ENCODE measurements around the gene MBNL1.
"Not testable (repeated sequence)": the region's sequence is repeated elsewhere in the genome, so short reads cannot be mapped to it uniquely, and the experiment has no call there.

The MBNL1 gene

DNA sequence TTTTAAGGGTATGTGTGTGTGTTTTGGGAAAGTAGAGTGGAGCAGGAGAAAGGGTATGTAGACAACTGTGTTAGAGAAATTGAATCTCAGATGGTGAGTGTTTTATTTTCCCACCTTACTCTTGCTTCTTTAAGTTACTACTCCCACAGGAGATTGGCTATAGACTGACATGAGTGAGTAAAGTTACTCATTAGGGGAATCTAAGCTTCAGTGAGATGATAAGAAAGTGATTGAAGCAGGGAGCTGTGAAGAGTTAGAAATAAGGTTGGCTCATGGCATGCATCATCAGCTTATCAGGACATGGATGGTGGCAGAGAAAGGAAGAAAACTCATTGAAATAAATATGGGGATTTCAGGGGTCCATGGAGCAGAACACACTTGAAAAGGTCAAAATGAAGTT is 88.9 kb downstream of the MBNL1 start:
- peaks cover 3 to 54% (median 27%) of the 10 kb centered on the region in 11 experiments; a peak in 15 of 22 replicates for H3K36me3 ChIP-seq
- H3K27me3 ChIP-seq, result no peaks in the 10 kb centered on the region
- H3K4me3 ChIP-seq, result no peak overlapping the region
- no peak overlapping the region for H3K27ac ChIP-seq
- H4K20me1 ChIP-seq, result peaks cover 0 to 71% (median 40%) of the 10 kb centered on the region in 11 experiments; a peak in 18 of 22 replicates
- no peak for TF ChIP-seq Cebpa-rat (IDR thresholded peaks at IDR 0.05)
- H3K4me2 ChIP-seq, result no peak overlapping the region
- no peaks in the 10 kb centered on the region for H3K9me3 ChIP-seq (replicated peaks in 1 of 11)
- peaks cover 1 to 8% (median 6%) of the 10 kb centered on the region in 10 experiments; a peak in 19 of 20 replicates for H3K4me1 ChIP-seq
- H3K9ac ChIP-seq, result no peak overlapping the region

GRCh38 chr3:152359385-152360248 is 90.9 kb downstream of the MBNL1 start:
- Histone ChIP-seq H3K9me3 (replicated peaks in 1 of 11) (peaks cover 0 to 6% (median 0%) of the 10 kb centered on the region in 11 experiments; a peak in 3 of 22 replicates), H3K4me2 (no peak overlapping the region), H3K27me3 (no peaks in the 10 kb centered on the region), H3K9ac (no peak overlapping the region), H4K20me1 (peaks cover 0 to 79% (median 40%) of the 10 kb centered on the region in 11 experiments; a peak in 17 of 22 replicates), H3K27ac (no peak overlapping the region), H3K4me3 (no peak overlapping the region), H3K4me1 (no peaks in the 10 kb centered on the region), H3K36me3 (peaks cover 3 to 60% (median 22%) of the 10 kb centered on the region in 11 experiments; a peak in 17 of 22 replicates)
- no peak for TF ChIP-seq Cebpa-rat (IDR thresholded peaks at IDR 0.05)

DNA sequence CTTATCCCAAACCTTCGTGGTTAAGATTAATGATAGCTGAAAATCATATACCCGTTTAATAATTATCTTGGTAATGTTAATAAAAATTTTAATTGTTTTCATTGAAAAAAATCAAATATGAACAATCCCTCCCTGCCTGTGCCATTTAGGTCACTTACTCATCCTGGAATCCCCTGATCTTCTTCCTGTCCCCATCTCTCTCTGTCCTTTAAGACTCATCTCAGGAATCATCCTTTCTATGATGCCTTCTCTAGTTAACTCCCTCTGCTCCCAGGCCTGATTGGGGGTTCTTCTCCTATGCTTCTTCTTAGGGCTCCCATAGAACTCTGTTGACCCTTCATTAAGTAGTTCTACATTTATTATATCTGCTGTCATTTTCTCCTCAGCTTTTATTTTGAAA is 91.6 kb downstream of the MBNL1 start:
- no peak overlapping the region for H3K4me2 ChIP-seq
- peaks cover 0 to 12% (median 4%) of the 10 kb centered on the region in 11 experiments; a peak in 5 of 22 replicates for H3K9me3 ChIP-seq (replicated peaks in 1 of 11)
- no peak overlapping the region for H3K27ac ChIP-seq
- H3K9ac ChIP-seq, result no peak overlapping the region
- H3K4me3 ChIP-seq, result no peak overlapping the region
- no peaks in the 10 kb centered on the region for H3K4me1 ChIP-seq
- peaks cover 0 to 86% (median 44%) of the 10 kb centered on the region in 11 experiments; a peak in 17 of 22 replicates for H4K20me1 ChIP-seq
- no peak for TF ChIP-seq Cebpa-rat (IDR thresholded peaks at IDR 0.05)
- no peaks in the 10 kb centered on the region for H3K27me3 ChIP-seq
- H3K36me3 ChIP-seq, result peaks cover 3 to 67% (median 26%) of the 10 kb centered on the region in 11 experiments; a peak in 17 of 22 replicates

DNA sequence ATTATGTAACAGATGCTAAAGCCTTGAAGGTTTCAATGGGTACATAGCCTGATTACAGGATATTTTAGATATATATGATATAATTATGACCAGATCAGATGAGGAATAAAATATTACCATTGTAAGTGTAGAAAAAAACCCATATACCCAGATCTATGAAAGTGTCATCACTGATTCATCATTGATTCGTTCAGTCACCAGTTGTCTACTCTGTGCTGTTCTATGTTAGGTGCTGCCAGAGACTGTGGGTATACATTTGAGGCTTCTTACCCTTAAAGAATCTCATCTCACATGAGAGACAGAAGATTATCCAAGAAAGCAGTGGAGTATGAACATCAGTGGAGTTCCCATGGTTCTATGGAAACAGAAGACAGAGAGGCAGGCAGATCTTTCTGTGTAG is 92.2 kb downstream of the MBNL1 start:
- H3K4me1 ChIP-seq, result peaks cover 0 to 2% (median 0%) of the 10 kb centered on the region in 10 experiments; a peak in 1 of 20 replicates
- no peak overlapping the region for H3K9ac ChIP-seq
- no peak overlapping the region for H3K4me2 ChIP-seq
- no peaks in the 10 kb centered on the region for H3K27me3 ChIP-seq
- H3K9me3 ChIP-seq (replicated peaks in 1 of 11), result peaks cover 0 to 17% (median 9%) of the 10 kb centered on the region in 11 experiments; a peak in 10 of 22 replicates
- no peak overlapping the region for H3K4me3 ChIP-seq
- peaks cover 0 to 89% (median 44%) of the 10 kb centered on the region in 11 experiments; a peak in 17 of 22 replicates for H4K20me1 ChIP-seq
- no peak overlapping the region for H3K27ac ChIP-seq
- peaks cover 3 to 69% (median 28%) of the 10 kb centered on the region in 11 experiments; a peak in 18 of 22 replicates for H3K36me3 ChIP-seq
- no peak for TF ChIP-seq Cebpa-rat (IDR thresholded peaks at IDR 0.05)

DNA sequence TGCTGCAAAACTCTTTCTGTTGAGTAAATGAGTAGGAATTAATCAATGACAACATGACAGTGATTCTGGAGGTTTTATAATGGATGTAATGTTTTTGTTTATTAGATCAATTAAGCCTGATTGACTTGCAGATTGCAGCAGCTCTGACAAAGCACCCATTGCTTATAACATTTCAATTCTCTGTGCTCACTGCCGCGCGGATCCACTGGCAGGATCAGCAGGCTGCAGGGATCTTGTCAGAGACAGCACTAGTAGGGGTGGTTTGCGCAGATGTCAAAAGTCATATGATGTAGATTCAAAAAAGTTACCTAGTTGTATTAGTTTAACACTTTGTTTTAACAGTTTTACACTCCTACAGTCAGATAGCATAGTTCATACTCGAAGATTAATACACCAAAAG is 93.4 kb downstream of the MBNL1 start:
- no peak overlapping the region for H3K4me3 ChIP-seq
- H3K9me3 ChIP-seq (replicated peaks in 1 of 11), result peaks cover 0 to 26% (median 17%) of the 10 kb centered on the region in 11 experiments; a peak in 18 of 22 replicates
- peaks cover 3 to 67% (median 31%) of the 10 kb centered on the region in 11 experiments; a peak in 18 of 22 replicates for H3K36me3 ChIP-seq
- H3K4me1 ChIP-seq, result peaks cover 0 to 6% (median 0%) of the 10 kb centered on the region in 10 experiments; a peak in 1 of 20 replicates
- H3K4me2 ChIP-seq, result no peak overlapping the region
- H3K27ac ChIP-seq, result no peak overlapping the region
- peaks cover 0 to 81% (median 39%) of the 10 kb centered on the region in 11 experiments; a peak in 17 of 22 replicates for H4K20me1 ChIP-seq
- no peak for TF ChIP-seq Cebpa-rat (IDR thresholded peaks at IDR 0.05)
- no peaks in the 10 kb centered on the region for H3K27me3 ChIP-seq
- no peak overlapping the region for H3K9ac ChIP-seq

- Histone ChIP-seq H3K9ac (no peak overlapping the region), H3K4me1 (peaks cover 0 to 27% (median 0%) of the 10 kb centered on the region in 10 experiments; a peak in 6 of 20 replicates), H3K27me3 (no peaks in the 10 kb centered on the region), H3K9me3 (replicated peaks in 1 of 11) (peaks cover 5 to 47% (median 36%) of the 10 kb centered on the region in 11 experiments; a peak in 20 of 22 replicates), H3K27ac (no peak overlapping the region), H3K4me2 (no peak overlapping the region), H3K36me3 (peaks cover 0 to 76% (median 39%) of the 10 kb centered on the region in 11 experiments; a peak in 19 of 22 replicates), H4K20me1 (peaks cover 0 to 68% (median 43%) of the 10 kb centered on the region in 11 experiments; a peak in 16 of 22 replicates), H3K4me3 (no peak overlapping the region)
- TF ChIP-seq Cebpa-rat (IDR thresholded peaks at IDR 0.05), result no peak
Measured at GRCh38 chr3:152364237-152364636, 95.5 kb downstream of the MBNL1 start.

DNA sequence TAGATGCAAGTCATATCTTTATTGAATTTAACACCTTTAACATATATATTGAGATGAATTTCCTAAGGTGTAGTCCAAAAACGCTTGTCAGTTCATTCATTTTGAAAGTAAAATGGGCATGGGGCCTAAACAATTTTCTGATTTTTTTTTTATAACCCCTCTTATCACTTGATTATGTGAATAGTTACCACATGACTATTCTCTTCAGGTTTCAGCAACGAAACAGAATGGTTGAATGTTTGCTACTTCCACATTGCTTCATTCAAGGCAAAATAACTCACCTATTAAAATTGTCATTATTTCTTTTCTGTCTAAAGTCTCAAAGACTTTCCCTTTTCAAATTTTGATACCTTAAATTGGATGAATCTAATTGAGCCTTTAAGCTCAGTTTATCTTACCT is 96.4 kb downstream of the MBNL1 start:
- Histone ChIP-seq H3K4me2 (no peak overlapping the region), H3K27ac (no peak overlapping the region), H3K4me3 (no peak overlapping the region), H4K20me1 (peaks cover 0 to 68% (median 39%) of the 10 kb centered on the region in 11 experiments; a peak in 14 of 22 replicates), H3K9ac (no peak overlapping the region), H3K4me1 (peaks cover 0 to 34% (median 0%) of the 10 kb centered on the region in 10 experiments; a peak in 6 of 20 replicates), H3K36me3 (peaks cover 0 to 72% (median 33%) of the 10 kb centered on the region in 11 experiments; a peak in 19 of 22 replicates), H3K9me3 (replicated peaks in 1 of 11) (peaks cover 5 to 48% (median 43%) of the 10 kb centered on the region in 11 experiments; a peak in 20 of 22 replicates), H3K27me3 (no peaks in the 10 kb centered on the region)
- TF ChIP-seq Cebpa-rat (IDR thresholded peaks at IDR 0.05), result no peak

DNA sequence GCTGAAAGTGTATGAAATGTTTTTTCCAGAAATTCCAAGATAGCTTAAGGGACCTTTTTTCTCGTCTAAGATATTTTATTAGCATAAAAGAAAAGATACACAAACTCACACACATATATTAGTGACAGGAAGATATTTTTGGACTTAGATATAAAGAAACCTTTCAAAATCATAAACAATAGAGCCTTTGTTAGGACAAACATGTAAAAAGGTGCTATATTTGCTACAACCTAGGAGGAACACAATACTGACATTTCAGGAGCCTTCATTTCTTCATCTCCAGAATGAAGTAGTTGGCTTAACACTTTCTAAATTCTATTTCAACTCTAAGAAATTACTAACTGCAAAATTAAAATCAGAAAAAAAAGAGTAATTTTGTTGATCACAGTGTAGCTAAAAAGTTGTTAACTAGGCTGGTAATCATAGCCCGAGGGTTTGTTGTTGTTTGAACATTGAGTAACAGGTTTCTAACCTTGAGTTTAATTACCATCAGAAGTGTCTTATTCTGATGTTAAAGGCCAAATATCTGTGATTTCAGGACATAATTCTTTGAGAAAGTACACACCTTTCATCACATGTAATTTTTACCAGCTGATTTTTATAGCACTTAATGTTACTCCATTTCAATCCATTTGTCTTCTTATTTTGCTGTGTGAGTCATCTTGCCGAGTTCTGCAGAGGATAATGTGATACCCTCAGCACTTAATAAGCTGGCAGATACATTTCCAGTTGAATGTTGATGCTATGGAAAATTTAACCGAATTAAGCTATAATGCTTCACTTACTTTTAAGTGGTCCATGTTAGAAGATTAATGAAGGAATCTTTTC is 97.3 kb downstream of the MBNL1 start:
- TF ChIP-seq Cebpa-rat (IDR thresholded peaks at IDR 0.05), result no peak
- Histone ChIP-seq H3K4me3 (no peak overlapping the region), H4K20me1 (peaks cover 0 to 66% (median 39%) of the 10 kb centered on the region in 11 experiments; a peak in 14 of 22 replicates)

GRCh38 chr3:152367192-152367591 is 98.5 kb downstream of the MBNL1 start:
- not testable (repeated sequence) for H3K4me2 ChIP-seq, H3K9ac ChIP-seq, H3K27ac ChIP-seq, H3K4me3 ChIP-seq, H3K27me3 ChIP-seq
- peaks cover 5 to 61% (median 49%) of the 10 kb centered on the region in 11 experiments; a peak in 20 of 22 replicates for H3K9me3 ChIP-seq (replicated peaks in 1 of 11)
- H3K4me1 ChIP-seq, result peaks cover 0 to 34% (median 0%) of the 10 kb centered on the region in 10 experiments; a peak in 6 of 20 replicates
- H4K20me1 ChIP-seq, result peaks cover under 1 to 66% (median 31%) of the 10 kb centered on the region in 11 experiments; a peak in 17 of 22 replicates
- peaks cover 0 to 73% (median 34%) of the 10 kb centered on the region in 11 experiments; a peak in 19 of 22 replicates for H3K36me3 ChIP-seq

More for the DNA sequence above, 97.3 kb downstream of the MBNL1 start:
- Histone ChIP-seq H3K4me2 (no peak overlapping the region), H3K27ac (no peak overlapping the region), H3K27me3 (no peaks in the 10 kb centered on the region), H3K36me3 (peaks cover 0 to 69% (median 31%) of the 10 kb centered on the region in 11 experiments; a peak in 19 of 22 replicates), H3K9me3 (replicated peaks in 1 of 11) (peaks cover 5 to 54% (median 43%) of the 10 kb centered on the region in 11 experiments; a peak in 20 of 22 replicates), H3K9ac (no peak overlapping the region), H3K4me1 (peaks cover 0 to 34% (median 0%) of the 10 kb centered on the region in 10 experiments; a peak in 6 of 20 replicates)

- not testable (repeated sequence) for H3K27ac ChIP-seq, H3K4me3 ChIP-seq, H3K9ac ChIP-seq, H3K27me3 ChIP-seq, H3K4me2 ChIP-seq
- peaks cover 0 to 42% (median 25%) of the 10 kb centered on the region in 11 experiments; a peak in 17 of 22 replicates for H3K36me3 ChIP-seq
- peaks cover 0 to 50% (median 27%) of the 10 kb centered on the region in 11 experiments; a peak in 19 of 22 replicates for H3K9me3 ChIP-seq (replicated peaks in 1 of 11)
- peaks cover 9 to 65% (median 22%) of the 10 kb centered on the region in 10 experiments for H3K4me1 ChIP-seq
- peaks cover 25 to 88% (median 72%) of the 10 kb centered on the region in 11 experiments; a peak in 21 of 22 replicates for H4K20me1 ChIP-seq
Measured at GRCh38 chr3:152372633-152373032, 103.9 kb downstream of the MBNL1 start.

Measured in BLaER1 treated with 17β-estradiol and CSF1 and Interleukin-3, amounts not matched to agents 10 nM and 100 nM (cell line).